ENCODE data around the gene WNT8B. TPM values are rescaled to one million over a fixed set of nuclear protein-coding genes. Genes with fewer than 3 reads are reported as not detected.

Gene WNT8B
- total RNA-seq, 5 donors from 2014 or later (not counting 1 experiment from before 2014, with no cell fraction given): 0.20 to 0.23 TPM; not detected in 3

DNA sequence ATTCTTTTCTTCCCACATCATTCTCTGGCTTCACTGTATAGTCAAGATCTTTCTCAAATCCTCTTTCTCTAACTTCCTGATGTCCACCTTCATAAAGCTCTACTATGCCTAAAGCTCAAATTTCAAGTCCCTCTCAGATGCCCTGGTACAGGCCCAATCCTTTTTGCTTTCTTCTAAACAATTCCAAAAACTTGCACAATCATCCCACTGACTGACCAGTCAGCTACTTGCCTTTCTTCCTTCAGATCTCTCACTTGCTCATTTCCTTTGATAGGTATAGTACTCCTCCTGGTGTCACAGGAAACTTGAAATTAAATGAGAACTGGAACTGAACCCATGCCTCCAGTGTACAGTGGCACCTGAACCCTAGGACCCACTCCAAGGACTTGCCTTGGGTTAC lies 38.6 kb downstream of the WNT8B start:
- no peak overlapping the region for H3K4me3 ChIP-seq (ENCODE audit: control insufficient read depth in 1 of 2, extremely low read depth in 1 of 2, low read length in 1 of 2)
- Mint-ChIP-seq H3K4me1 (peaks cover 6 to 12% (median 7%) of the 10 kb centered on the region in 3 donors), H3K9me3 (no peaks in the 10 kb centered on the region), H3K27me3 (no peaks in the 10 kb centered on the region), H3K4me3 (no peak overlapping the region), H3K36me3 (peaks cover 80% of the 10 kb centered on the region), H3K27ac (peak overlapping the region; percentile 6 to 7)
- H3K9me3 ChIP-seq: no peaks in the 10 kb centered on the region
- H3K4me1 ChIP-seq (ENCODE audit: control insufficient read depth in 1 of 2, extremely low read depth in 1 of 2, insufficient read depth in 2 of 2, low read length in 2 of 2): peaks cover 0 to 7% of the 10 kb centered on the region in 2 experiments
- ATAC-seq (replicated peaks in 1 of 4): no peak
- no peak overlapping the region for H3K27ac ChIP-seq (ENCODE audit: low read length)
- CTCF ChIA-PET: no interaction called here
- no peaks in the 10 kb centered on the region for H3K27me3 ChIP-seq (replicated peaks in 1 of 2; ENCODE audit: control insufficient read depth in 2 of 2, extremely low read depth in 1 of 2, insufficient read depth in 2 of 2, low read length in 1 of 2)
- POLR2A ChIA-PET: interaction anchor here in 1 of 2 donors (0.6 kb wide), 1 partner anchor 25 kb away, joined by 3 read pairs; no protein-coding TSS in a partner anchor
- H3K36me3 ChIP-seq (ENCODE audit: control insufficient read depth in 2 of 2, extremely low read depth in 1 of 2, insufficient read depth in 1 of 2, low read length in 1 of 2): peaks cover 10 to 70% of the 10 kb centered on the region in 2 donors
- no peak for DNase-seq

- ChIA-PET POLR2A (interaction anchor here in 1 of 2 donors (0.7 kb wide), 1 partner anchor 166 kb away, joined by 4 read pairs; no protein-coding TSS in a partner anchor), CTCF (interaction anchor here in 1 of 2 donors (0.7 kb wide), 1 partner anchor 11 kb away, joined by 5 read pairs; no protein-coding TSS in a partner anchor)
- Mint-ChIP-seq H3K27ac (no peak overlapping the region), H3K27me3 (no peaks in the 10 kb centered on the region), H3K4me1 (peaks cover 16 to 28% (median 21%) of the 10 kb centered on the region in 3 donors), H3K36me3 (peaks cover 71% of the 10 kb centered on the region), H3K9me3 (no peaks in the 10 kb centered on the region), H3K4me3 (no peak overlapping the region)
- Histone ChIP-seq H3K9me3 (no peaks in the 10 kb centered on the region), H3K27ac (ENCODE audit: low read length) (no peak overlapping the region), H3K4me1 (ENCODE audit: control insufficient read depth in 1 of 2, extremely low read depth in 1 of 2, insufficient read depth in 2 of 2, low read length in 2 of 2) (peaks cover 4 to 15% of the 10 kb centered on the region in 2 experiments), H3K36me3 (ENCODE audit: control insufficient read depth in 2 of 2, extremely low read depth in 1 of 2, insufficient read depth in 1 of 2, low read length in 1 of 2) (peaks cover 6 to 68% of the 10 kb centered on the region in 2 donors), H3K27me3 (replicated peaks in 1 of 2; ENCODE audit: control insufficient read depth in 2 of 2, extremely low read depth in 1 of 2, insufficient read depth in 2 of 2, low read length in 1 of 2) (no peaks in the 10 kb centered on the region), H3K4me3 (ENCODE audit: control insufficient read depth in 1 of 2, extremely low read depth in 1 of 2, low read length in 1 of 2) (no peak overlapping the region)
- ATAC-seq (replicated peaks in 1 of 4): no peak
- DNase-seq: no peak
- 100% methylated on average over 1 of the region's 1 CpG for WGBS (ENCODE audit: insufficient coverage)
Observed at GRCh38 chr10:100502926-100503494, 40.2 kb downstream of the WNT8B start.

DNA sequence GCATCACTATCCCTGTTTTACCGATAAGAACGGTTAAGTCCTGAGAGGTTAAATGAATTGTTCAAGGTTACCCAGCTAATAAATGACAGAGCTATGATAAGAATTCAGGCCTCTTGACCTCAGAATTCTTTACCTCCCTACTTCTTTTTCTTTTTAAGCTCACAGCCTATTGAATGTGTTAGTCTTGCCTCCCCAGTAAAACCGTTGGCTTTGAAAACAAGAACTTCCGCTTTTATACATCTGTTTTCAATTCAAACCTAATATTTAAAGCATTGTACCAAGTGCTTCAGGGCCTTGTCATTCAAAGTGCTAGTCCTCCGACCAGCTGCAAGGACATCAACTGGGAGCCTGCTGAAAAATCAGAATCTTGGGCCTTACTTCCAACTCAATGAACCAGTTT lies 41.3 kb downstream of the WNT8B start:
- Mint-ChIP-seq H3K27me3 (no peaks in the 10 kb centered on the region), H3K36me3 (peaks cover 62% of the 10 kb centered on the region), H3K4me3 (no peak overlapping the region), H3K9me3 (no peaks in the 10 kb centered on the region), H3K27ac (no peak overlapping the region), H3K4me1 (peaks cover 27 to 35% (median 32%) of the 10 kb centered on the region in 3 donors)
- no peak for ATAC-seq (replicated peaks in 1 of 4)
- ChIA-PET POLR2A (no interaction called here), CTCF (interaction anchor here in 1 of 2 donors (0.6 to 2.0 kb wide), 2 partner anchors 15 to 30 kb away, joined by 5 to 7 read pairs; no protein-coding TSS in a partner anchor)
- no peak for DNase-seq
- no peak overlapping the region for H3K4me3 ChIP-seq (ENCODE audit: control insufficient read depth in 1 of 2, extremely low read depth in 1 of 2, low read length in 1 of 2)
- WGBS (ENCODE audit: insufficient coverage): 93% methylated on average over 2 of the region's 5 CpGs
- peaks cover 6 to 62% of the 10 kb centered on the region in 2 donors for H3K36me3 ChIP-seq (ENCODE audit: control insufficient read depth in 2 of 2, extremely low read depth in 1 of 2, insufficient read depth in 1 of 2, low read length in 1 of 2)
- H3K27me3 ChIP-seq (replicated peaks in 1 of 2; ENCODE audit: control insufficient read depth in 2 of 2, extremely low read depth in 1 of 2, insufficient read depth in 2 of 2, low read length in 1 of 2): no peaks in the 10 kb centered on the region
- no peaks in the 10 kb centered on the region for H3K9me3 ChIP-seq
- no peak overlapping the region for H3K27ac ChIP-seq (ENCODE audit: low read length)
- peaks cover 10 to 21% of the 10 kb centered on the region in 2 experiments for H3K4me1 ChIP-seq (ENCODE audit: control insufficient read depth in 1 of 2, extremely low read depth in 1 of 2, insufficient read depth in 2 of 2, low read length in 2 of 2)

- ChIA-PET CTCF (interaction anchor here in 1 of 2 donors (2.0 kb wide), 1 partner anchor 14 kb away, joined by 7 read pairs; no protein-coding TSS in a partner anchor), POLR2A (no interaction called here)
- Mint-ChIP-seq H3K27me3 (no peaks in the 10 kb centered on the region), H3K9me3 (no peaks in the 10 kb centered on the region), H3K4me1 (peaks cover 38 to 44% (median 43%) of the 10 kb centered on the region in 3 donors), H3K27ac (no peak overlapping the region), H3K36me3 (peaks cover 51% of the 10 kb centered on the region), H3K4me3 (no peak overlapping the region)
- no CpG with 5 or more reads among the region's 2 CpGs for WGBS (ENCODE audit: insufficient coverage)
- H3K9me3 ChIP-seq: no peaks in the 10 kb centered on the region
- DNase-seq: no peak
- no peak overlapping the region for H3K4me3 ChIP-seq (ENCODE audit: control insufficient read depth in 1 of 2, extremely low read depth in 1 of 2, low read length in 1 of 2)
- peaks cover 15 to 31% of the 10 kb centered on the region in 2 experiments for H3K4me1 ChIP-seq (ENCODE audit: control insufficient read depth in 1 of 2, extremely low read depth in 1 of 2, insufficient read depth in 2 of 2, low read length in 2 of 2)
- no peak overlapping the region for H3K27ac ChIP-seq (ENCODE audit: low read length)
- H3K27me3 ChIP-seq (replicated peaks in 1 of 2; ENCODE audit: control insufficient read depth in 2 of 2, extremely low read depth in 1 of 2, insufficient read depth in 2 of 2, low read length in 1 of 2): no peaks in the 10 kb centered on the region
- no peak for ATAC-seq (replicated peaks in 1 of 4)
- H3K36me3 ChIP-seq (ENCODE audit: control insufficient read depth in 2 of 2, extremely low read depth in 1 of 2, insufficient read depth in 1 of 2, low read length in 1 of 2): peaks cover 6 to 51% of the 10 kb centered on the region in 2 donors
Observed at GRCh38 chr10:100505164-100505563, 42.4 kb downstream of the WNT8B start.

GRCh38 chr10:100506596-100507356 lies 44.0 kb downstream of the WNT8B start:
- H3K9me3 ChIP-seq: no peaks in the 10 kb centered on the region
- H3K27me3 ChIP-seq (replicated peaks in 1 of 2; ENCODE audit: control insufficient read depth in 2 of 2, extremely low read depth in 1 of 2, insufficient read depth in 2 of 2, low read length in 1 of 2): no peaks in the 10 kb centered on the region
- Mint-ChIP-seq H3K27ac (peak overlapping the region in 1 of 2 donors; percentile 61), H3K4me3 (peak overlapping the region in 1 of 3 donors; percentile 20), H3K9me3 (no peaks in the 10 kb centered on the region), H3K27me3 (no peaks in the 10 kb centered on the region), H3K36me3 (peaks cover 44% of the 10 kb centered on the region), H3K4me1 (peaks cover 54 to 60% (median 59%) of the 10 kb centered on the region in 3 donors)
- no peak overlapping the region for H3K4me3 ChIP-seq (ENCODE audit: control insufficient read depth in 1 of 2, extremely low read depth in 1 of 2, low read length in 1 of 2)
- ChIA-PET CTCF (interaction anchor here (0.6 to 4.1 kb wide), 6 partner anchors 12 to 168 kb away, joined by 3 to 38 read pairs (median 4); no protein-coding TSS in a partner anchor), POLR2A (interaction anchor here in 1 of 2 donors (0.5 kb wide), 1 partner anchor 75 kb away, joined by 10 read pairs; no protein-coding TSS in a partner anchor)
- peaks cover 29 to 46% of the 10 kb centered on the region in 2 experiments for H3K4me1 ChIP-seq (ENCODE audit: control insufficient read depth in 1 of 2, extremely low read depth in 1 of 2, insufficient read depth in 2 of 2, low read length in 2 of 2)
- peaks cover 3 to 40% of the 10 kb centered on the region in 2 donors for H3K36me3 ChIP-seq (ENCODE audit: control insufficient read depth in 2 of 2, extremely low read depth in 1 of 2, insufficient read depth in 1 of 2, low read length in 1 of 2)
- no peak for ATAC-seq (replicated peaks in 1 of 4)
- DNase-seq: no peak
- WGBS (ENCODE audit: insufficient coverage): 100% methylated on average over 4 of the region's 5 CpGs
- no peak overlapping the region for H3K27ac ChIP-seq (ENCODE audit: low read length)

- ATAC-seq (replicated peaks in 1 of 4) (no peak), DNase-seq (no peak)
- H3K27ac Mint-ChIP-seq: peak overlapping the region in 1 of 2 donors; percentile 61
- peaks cover 40% of the 10 kb centered on the region for H3K36me3 Mint-ChIP-seq
- no peaks in the 10 kb centered on the region for H3K27me3 ChIP-seq (replicated peaks in 1 of 2; ENCODE audit: control insufficient read depth in 2 of 2, extremely low read depth in 1 of 2, insufficient read depth in 2 of 2, low read length in 1 of 2)
- no peaks in the 10 kb centered on the region for H3K27me3 Mint-ChIP-seq
- peaks cover 59 to 66% (median 64%) of the 10 kb centered on the region in 3 donors for H3K4me1 Mint-ChIP-seq
- CTCF ChIA-PET: interaction anchor here (0.6 to 4.1 kb wide), 7 partner anchors 11 to 169 kb away, joined by 3 to 38 read pairs (median 3); no protein-coding TSS in a partner anchor
- peaks cover 3 to 34% of the 10 kb centered on the region in 2 donors for H3K36me3 ChIP-seq (ENCODE audit: control insufficient read depth in 2 of 2, extremely low read depth in 1 of 2, insufficient read depth in 1 of 2, low read length in 1 of 2)
- no peaks in the 10 kb centered on the region for H3K9me3 ChIP-seq
- POLR2A ChIA-PET: interaction anchor here in 1 of 2 donors (0.5 kb wide), 1 partner anchor 76 kb away, joined by 10 read pairs; no protein-coding TSS in a partner anchor
- no peak overlapping the region for H3K4me3 ChIP-seq (ENCODE audit: control insufficient read depth in 1 of 2, extremely low read depth in 1 of 2, low read length in 1 of 2)
- H3K4me3 Mint-ChIP-seq: peak overlapping the region in 1 of 3 donors; percentile 20
- peaks cover 35 to 50% of the 10 kb centered on the region in 2 experiments for H3K4me1 ChIP-seq (ENCODE audit: control insufficient read depth in 1 of 2, extremely low read depth in 1 of 2, insufficient read depth in 2 of 2, low read length in 2 of 2)
- no peaks in the 10 kb centered on the region for H3K9me3 Mint-ChIP-seq
- WGBS (ENCODE audit: insufficient coverage): 88% methylated on average over 5 of the region's 5 CpGs
- no peak overlapping the region for H3K27ac ChIP-seq (ENCODE audit: low read length)
Observed at GRCh38 chr10:100507357-100507732, 44.5 kb downstream of the WNT8B start.

Measured in T-cell (primary cell).